GM23338 (cell line): ENCODE measurements around the gene ZDHHC20. TPM values are rescaled to one million over a fixed set of nuclear protein-coding genes. Genes with fewer than 3 reads are reported as not detected.

Experiments
- ATAC-seq: fragments of 200-7000 bp; cut with Tn5 transposase; 3 replicates; pipeline ENCODE4 v1.9.1; 2020
- DNase-seq: peaks from one replicate; pipeline ENCODE4 v3.0.0-alpha.2; 2015; ENCODE audit warnings: low spot score
- H2AFZ ChIP-seq: fragments of 200-600 bp; sonication (generic); 2 replicates; pipeline ENCODE4 v1.8.0; 2016; ENCODE audit warnings: antibody characterized with exemption, mild to moderate bottlenecking, moderate library complexity
- H3F3A ChIP-seq: fragments of 200-600 bp; sonication (generic); replicated peaks from 2 replicates; pipeline ENCODE4 v1.8.0; 2017; ENCODE audit warnings: antibody characterized with exemption, mixed run types, low read depth
- H3K27ac ChIP-seq: fragments of 200-600 bp; sonication (generic); 2 replicates; pipeline ENCODE4 v1.6.1; 2016; ENCODE audit warnings: low read depth
- H3K27me3 ChIP-seq: fragments of 200-600 bp; sonication (generic); 2 replicates; pipeline ENCODE4 v1.8.0; 2016; ENCODE audit warnings: mild to moderate bottlenecking, mixed run types, moderate library complexity; ENCODE audit not compliant: insufficient read depth
- H3K36me3 ChIP-seq: fragments of 200-600 bp; sonication (generic); 2 replicates; pipeline ENCODE4 v1.8.0; 2016; ENCODE audit warnings: mild to moderate bottlenecking; ENCODE audit not compliant: insufficient read depth
- H3K4me1 ChIP-seq: fragments of 200-600 bp; sonication (generic); 2 replicates; pipeline ENCODE4 v1.8.0; 2016; ENCODE audit warnings: mild to moderate bottlenecking, moderate library complexity; ENCODE audit not compliant: insufficient read depth
- H3K4me2 ChIP-seq: fragments of 200-600 bp; sonication (generic); 2 replicates; pipeline ENCODE4 v1.7.1; 2017; ENCODE audit warnings: mixed run types
- H3K4me3 ChIP-seq: fragments of 200-600 bp; sonication (generic); 2 replicates; pipeline ENCODE4 v1.6.1; 2016; ENCODE audit warnings: mixed run types
- H3K79me2 ChIP-seq: fragments of 200-600 bp; sonication (generic); replicated peaks from 2 replicates; pipeline ENCODE4 v1.8.0; 2017; ENCODE audit warnings: mild to moderate bottlenecking; ENCODE audit not compliant: insufficient read depth
- H3K9me2 ChIP-seq: fragments of 200-600 bp; sonication (generic); 2 replicates; pipeline ENCODE4 v1.8.0; 2017; ENCODE audit not compliant: insufficient read depth
- H4K20me1 ChIP-seq: fragments of 200-600 bp; sonication (generic); replicated peaks from 2 replicates; pipeline ENCODE4 v1.8.0; 2017; ENCODE audit warnings: mild to moderate bottlenecking; ENCODE audit not compliant: insufficient read depth
- H3K27ac Mint-ChIP-seq: 2 replicates; pipeline ENCODE4 v1.8.0; 2020; ENCODE audit warnings: inconsistent platforms, mild to moderate bottlenecking, moderate library complexity, mixed read lengths
- H3K27me3 Mint-ChIP-seq: 3 replicates; pipeline ENCODE4 v1.8.0; 2022; ENCODE audit warnings: low read depth, mild to moderate bottlenecking, moderate library complexity, mixed read lengths, inconsistent platforms; ENCODE audit not compliant: insufficient read depth, poor library complexity
- H3K36me3 Mint-ChIP-seq: 3 replicates; pipeline ENCODE4 v1.8.0; 2021; ENCODE audit warnings: low read depth, mild to moderate bottlenecking, inconsistent platforms, moderate library complexity, mixed read lengths
- H3K4me1 Mint-ChIP-seq: 3 replicates; pipeline ENCODE4 v1.8.0; 2020; ENCODE audit warnings: mild to moderate bottlenecking, inconsistent platforms, mixed read lengths
- H3K4me3 Mint-ChIP-seq: 3 replicates; pipeline ENCODE4 v1.8.0; 2021; ENCODE audit warnings: moderate library complexity, mild to moderate bottlenecking, inconsistent platforms, mixed read lengths
- H3K9me3 Mint-ChIP-seq: 3 replicates; pipeline ENCODE4 v1.8.0; 2020; ENCODE audit warnings: moderate library complexity, mild to moderate bottlenecking, inconsistent platforms, mixed read lengths
- CREB1 ChIP-seq: fragments of 250-450 bp; sonication (Bioruptor Pico); IDR thresholded peaks from 2 replicates; pipeline ENCODE4 v1.5.0; 2020; ENCODE audit warnings: low read depth, mild to moderate bottlenecking, moderate library complexity
- EZH2phosphoT487 ChIP-seq: fragments of 200-600 bp; sonication (generic); IDR thresholded peaks from one replicate; pipeline ENCODE4 v1.8.1; 2018; ENCODE audit warnings: antibody characterized with exemption; ENCODE audit not compliant: unreplicated experiment
- JUNB ChIP-seq: IDR thresholded peaks from one replicate; pipeline ENCODE4 v1.6.1; 2016; ENCODE audit warnings: antibody characterized with exemption; ENCODE audit not compliant: unreplicated experiment
- POLR2AphosphoS5 ChIP-seq: IDR thresholded peaks from 2 replicates; pipeline ENCODE4 v1.6.1; 2016; ENCODE audit warnings: antibody characterized with exemption, low read depth
- ZNF462 ChIP-seq: fragments of 250-450 bp; sonication (Bioruptor Pico); IDR thresholded peaks from 2 replicates; pipeline ENCODE4 v1.5.0; 2020; ENCODE audit warnings: mild to moderate bottlenecking, moderate library complexity
- polyA plus RNA-seq: library from polyadenylated mRNA; unstranded; fragments of >200 nt; fragmentation: Nextera tagmentation; extraction: Ambion mirVana; gene quantifications from 2 replicates; pipeline ENCODE4 v1.2.1, GENCODE V29; 2016
- total RNA-seq: library from RNA; depleted of rRNA; stranded (reverse); fragments of >200 nt; shearing (Covaris generic); gene quantifications from 2 replicates; pipeline ENCODE4 v1.2.3, GENCODE V29; 2014

The ZDHHC20 gene
- total and polyA plus RNA-seq, 2 experiments from 2014 or later: 37.7 to 119 TPM

GRCh38 chr13:21326155-21327031, 132.7 kb downstream of the ZDHHC20 start:
- H3K9me3 Mint-ChIP-seq: peaks cover 6% of the 10 kb centered on the region; the same call in 2 of the 3 replicates
- no peaks in the 10 kb centered on the region for H3K36me3 ChIP-seq
- no peaks in the 10 kb centered on the region for H3K79me2 ChIP-seq
- H3K27me3 ChIP-seq: peaks cover 10% of the 10 kb centered on the region; the same call in 1 of the 2 replicates
- peaks cover 11% of the 10 kb centered on the region for H3F3A ChIP-seq
- peak; percentile 74 for ATAC-seq
- H3K4me1 Mint-ChIP-seq: peaks cover 40% of the 10 kb centered on the region
- peak overlapping the region; percentile 52 for H3K4me3 ChIP-seq
- H3K9me2 ChIP-seq: peaks cover 13% of the 10 kb centered on the region; the same call in 1 of the 2 replicates
- H2AFZ ChIP-seq: peak overlapping the region; percentile 83
- H3K27me3 Mint-ChIP-seq: peaks cover 13% of the 10 kb centered on the region
- peak overlapping the region; percentile 61 for H3K27ac Mint-ChIP-seq
- no peaks in the 10 kb centered on the region for H4K20me1 ChIP-seq
- H3K36me3 Mint-ChIP-seq: peaks cover 11% of the 10 kb centered on the region
- peaks cover 39% of the 10 kb centered on the region for H3K4me1 ChIP-seq
- H3K4me3 Mint-ChIP-seq: peak overlapping the region; percentile 62
- peak overlapping the region; percentile 96 for H3K27ac ChIP-seq
- peak; percentile 98 for DNase-seq
- H3K4me2 ChIP-seq: peak overlapping the region; percentile 62
- TF ChIP-seq ZNF462 (CRISPR knock-in tag): no peak
- no peak for TF ChIP-seq JUNB
- TF ChIP-seq CREB1 (CRISPR knock-in tag): peak; percentile 30; the same call in 1 of the 2 replicates
- no peak for TF ChIP-seq EZH2phosphoT487
- peak; percentile 40; the same call in 1 of the 2 replicates for TF ChIP-seq POLR2AphosphoS5
